H1 (cell line): ENCODE measurements around the gene TOR1B. TPM values are rescaled to one million over a fixed set of nuclear protein-coding genes. Genes with fewer than 3 reads are reported as not detected.

Source experiments
- CTCF ChIA-PET: fragments of 300-600 bp; sonication (Branson Sonifier 250); formaldehyde crosslinking; loops from one replicate; lab custom pipeline; 2021; ENCODE audit not compliant: partially characterized antibody; lab: Charles Lee
- POLR2A ChIA-PET: fragments of 300-600 bp; sonication (Branson Sonifier 250); formaldehyde crosslinking; loops from one replicate; lab custom pipeline; 2021; ENCODE audit warnings: inconsistent platforms; ENCODE audit not compliant: partially characterized antibody; lab: Charles Lee
- DNase-seq, 2 experiments: peaks; one replicate each; pipeline versions ENCODE4 v3.0.0 to v3.0.0-alpha.2; 2010 to 2022; ENCODE audit warnings: low spot score in 2 of 2, low read depth in 1 of 2, mixed read lengths in 1 of 2
- FAIRE-seq: peaks from 2 replicates; lab custom pipeline; 2011; peaks lifted over from hg19 to GRCh38; lab: Jason Lieb, UNC
- H2AFZ ChIP-seq: 2 replicates; pipeline ENCODE4 v1.8.1; 2012; ENCODE audit warnings: low read length, inconsistent platforms
- H2AK5ac ChIP-seq: 2 replicates; pipeline ENCODE4 v1.6.1; 2013; ENCODE audit warnings: low read depth, low read length
- H2BK120ac ChIP-seq: replicated peaks from 2 replicates; pipeline ENCODE3; 2013; ENCODE audit warnings: low read depth, low read length, inconsistent platforms
- H2BK12ac ChIP-seq: 2 replicates; pipeline ENCODE4 v1.6.1; 2013; ENCODE audit warnings: low read depth, low read length
- H2BK15ac ChIP-seq: 2 replicates; pipeline ENCODE4 v1.6.1; 2013; ENCODE audit warnings: low read length
- H2BK20ac ChIP-seq: 2 replicates; pipeline ENCODE4 v1.6.1; 2013; ENCODE audit warnings: low read length
- H2BK5ac ChIP-seq: 2 replicates; pipeline ENCODE4 v1.6.1; 2013; ENCODE audit warnings: low read depth, low read length
- H3K14ac ChIP-seq: 2 replicates; pipeline ENCODE4 v1.6.1; 2013; ENCODE audit warnings: inconsistent platforms; ENCODE audit not compliant: insufficient read length
- H3K18ac ChIP-seq: 2 replicates; pipeline ENCODE4 v1.6.1; 2013; ENCODE audit warnings: low read length; ENCODE audit errors: extremely low read depth
- H3K23ac ChIP-seq: 2 replicates; pipeline ENCODE4 v1.6.1; 2013; ENCODE audit warnings: inconsistent platforms; ENCODE audit not compliant: insufficient read length
- H3K23me2 ChIP-seq: 2 replicates; pipeline ENCODE4 v1.6.1; 2013; ENCODE audit warnings: low read depth, low read length
- H3K27ac ChIP-seq: 2 replicates; pipeline ENCODE4 v1.6.1; 2011; ENCODE audit warnings: low read depth, low read length, inconsistent platforms
- H3K27me3 ChIP-seq, 4 experiments: replicated peaks in 1 of 4; 1 replicate in 1 of 4; 2 replicates in 3 of 4; pipeline versions ENCODE4 v1.6.1 to v1.8.1; 2011 to 2013; ENCODE audit warnings: low read length in 3 of 4, mild to moderate bottlenecking in 3 of 4, inconsistent platforms in 2 of 4, mixed read lengths in 2 of 4, moderate library complexity in 1 of 4; ENCODE audit not compliant: control insufficient read depth in 3 of 4, insufficient read depth in 3 of 4; ENCODE audit errors: extremely low read depth in 1 of 4
- H3K36me3 ChIP-seq, 4 experiments: 2 replicates each; pipeline versions ENCODE4 v1.6.1 to v1.8.1; 2011 to 2013; ENCODE audit warnings: mild to moderate bottlenecking in 4 of 4, low read length in 3 of 4, moderate library complexity in 2 of 4, control low read depth in 1 of 4, inconsistent platforms in 1 of 4; ENCODE audit not compliant: insufficient read depth in 4 of 4, control insufficient read depth in 2 of 4
- H3K4ac ChIP-seq: replicated peaks from 2 replicates; pipeline ENCODE3; 2013; ENCODE audit warnings: low read length, low read depth, mixed read lengths, inconsistent platforms; ENCODE audit not compliant: insufficient read length
- H3K4me1 ChIP-seq, 4 experiments: replicated peaks in 1 of 4; 1 replicate in 1 of 4; 2 replicates in 3 of 4; pipeline versions ENCODE4 v1.6.1 to v1.8.1; 2011 to 2013; ENCODE audit warnings: low read length in 3 of 4, inconsistent platforms in 2 of 4, mixed read lengths in 1 of 4; ENCODE audit not compliant: insufficient read depth in 4 of 4, control insufficient read depth in 3 of 4
- H3K4me2 ChIP-seq, 2 experiments: 2 replicates each; pipeline versions ENCODE4 v1.6.1 to v1.8.1; 2011 to 2013; ENCODE audit warnings: low read depth in 2 of 2, low read length in 2 of 2, control low read depth in 1 of 2, inconsistent platforms in 1 of 2, mild to moderate bottlenecking in 1 of 2; ENCODE audit not compliant: insufficient read depth in 1 of 2
- H3K4me3 ChIP-seq, 4 experiments: fragments of 200-600, 300-600 bp in 1 of 4; sonication (generic), shearing (Covaris generic), sonication (Bioruptor Twin) in 1 of 4; 2 replicates each; pipeline versions ENCODE4 v1.5.1 to v1.8.1; 2011 to 2016; ENCODE audit warnings: low read length in 4 of 4, low read depth in 3 of 4, control low read depth in 2 of 4, inconsistent platforms in 2 of 4, mild to moderate bottlenecking in 2 of 4, mixed read lengths in 1 of 4, moderate library complexity in 1 of 4; ENCODE audit not compliant: insufficient read depth in 2 of 4; ENCODE audit errors: extremely low read depth in 1 of 4
- H3K56ac ChIP-seq: replicated peaks from 2 replicates; pipeline ENCODE3; 2013; ENCODE audit warnings: low read depth, mild to moderate bottlenecking, mixed read lengths, low read length, inconsistent platforms; ENCODE audit not compliant: insufficient read length
- H3K79me1 ChIP-seq: 2 replicates; pipeline ENCODE4 v1.6.1; 2013; ENCODE audit warnings: low read depth, low read length, control low read depth
- H3K79me2 ChIP-seq, 2 experiments: 2 replicates each; pipeline versions ENCODE4 v1.6.1 to v1.8.1; 2012 to 2013; ENCODE audit warnings: low read length in 2 of 2, mild to moderate bottlenecking in 2 of 2, inconsistent platforms in 1 of 2; ENCODE audit not compliant: insufficient read depth in 2 of 2, control insufficient read depth in 1 of 2
- H3K9ac ChIP-seq, 4 experiments: replicated peaks in 1 of 4; 1 replicate in 1 of 4; 2 replicates in 3 of 4; pipeline versions ENCODE4 v1.6.1 to v1.8.1; 2011 to 2013; ENCODE audit warnings: low read depth in 3 of 4, low read length in 3 of 4, control low read depth in 2 of 4, mild to moderate bottlenecking in 2 of 4, moderate library complexity in 2 of 4, inconsistent platforms in 1 of 4; ENCODE audit errors: extremely low read depth in 1 of 4
- H3K9me3 ChIP-seq, 2 experiments: 2 replicates each; pipeline versions ENCODE4 v1.6.1 to v1.8.1; 2012 to 2013; ENCODE audit warnings: mild to moderate bottlenecking in 2 of 2, moderate library complexity in 2 of 2, control low read depth in 1 of 2, inconsistent platforms in 1 of 2, low read depth in 1 of 2, low read length in 1 of 2, mixed read lengths in 1 of 2; ENCODE audit not compliant: insufficient read depth in 2 of 2
- H4K20me1 ChIP-seq, 2 experiments: replicated peaks in 1 of 2; 2 replicates each; pipeline versions ENCODE3 to v1.8.1; 2011 to 2013; ENCODE audit warnings: inconsistent platforms in 2 of 2, low read length in 2 of 2, mild to moderate bottlenecking in 1 of 2; ENCODE audit not compliant: insufficient read depth in 2 of 2, control insufficient read depth in 1 of 2
- H4K5ac ChIP-seq: 2 replicates; pipeline ENCODE4 v1.6.1; 2013; ENCODE audit warnings: low read length, low read depth, mixed read lengths, inconsistent platforms; ENCODE audit not compliant: insufficient read length
- H4K8ac ChIP-seq: 2 replicates; pipeline ENCODE4 v1.8.0; 2013; ENCODE audit warnings: mild to moderate bottlenecking, moderate library complexity, low read length, inconsistent platforms; ENCODE audit not compliant: insufficient read depth; ENCODE audit errors: extremely low read depth
- H4K91ac ChIP-seq: replicated peaks from 2 replicates; pipeline ENCODE3; 2013; ENCODE audit warnings: low read length, mixed read lengths, inconsistent platforms; ENCODE audit not compliant: insufficient read length
- ATF3 ChIP-seq: IDR thresholded peaks from 2 replicates; pipeline ENCODE4 v1.6.1; 2011; ENCODE audit warnings: low read depth, mild to moderate bottlenecking, low read length; ENCODE audit not compliant: insufficient read depth
- BRCA1 ChIP-seq: IDR thresholded peaks from 2 replicates; pipeline ENCODE4 v1.6.1; 2012; ENCODE audit warnings: low read depth, low read length, improper control_type of control experiment
- CREB1 ChIP-seq: IDR thresholded peaks from 2 replicates; pipeline ENCODE4 v1.6.1; 2012; ENCODE audit warnings: inconsistent platforms
- MAFK ChIP-seq: IDR thresholded peaks from 2 replicates; pipeline ENCODE4 v1.6.1; 2012; ENCODE audit warnings: low read depth, mild to moderate bottlenecking, improper control_type of control experiment, low read length
- NANOG ChIP-seq: IDR thresholded peaks from 2 replicates; pipeline ENCODE4 v1.6.1; 2011; ENCODE audit warnings: low read length, low read depth, mild to moderate bottlenecking, inconsistent platforms; ENCODE audit not compliant: insufficient read depth, poor library complexity, severe bottlenecking
- POLR2A ChIP-seq, 2 experiments: IDR thresholded peaks; 1 replicate in 1 of 2; 2 replicates in 1 of 2; pipeline ENCODE4 v1.6.1; 2011; ENCODE audit warnings: low read depth in 2 of 2, low read length in 2 of 2, mild to moderate bottlenecking in 2 of 2; ENCODE audit errors: control extremely low read depth in 1 of 2
- SAP30 ChIP-seq: fragments of 300-600 bp; sonication (generic); IDR thresholded peaks from 2 replicates; pipeline ENCODE4 v1.7.1; 2012; ENCODE audit warnings: low read length, moderate library complexity, mild to moderate bottlenecking, inconsistent platforms; ENCODE audit not compliant: insufficient read depth, insufficient replicate concordance
- YY1 ChIP-seq: IDR thresholded peaks from 2 replicates; pipeline ENCODE4 v1.6.1; 2011; ENCODE audit warnings: low read depth, mild to moderate bottlenecking, low read length
- WGBS, 2 experiments: shearing (Covaris generic) in 1 of 2; methylation state at CpG; one replicate each; pipeline versions ENCODE4 v1.1.6 to v1.1.7; 2013 to 2015; ENCODE audit warnings: low lambda C conversion rate in 2 of 2, mixed read lengths in 2 of 2, inconsistent platforms in 1 of 2, low coverage in 1 of 2, missing lambda C conversion rate in 1 of 2; ENCODE audit not compliant: insufficient replicate concordance in 2 of 2, insufficient coverage in 1 of 2, insufficient read length in 1 of 2; ENCODE audit errors: extremely low coverage in 1 of 2, missing lambda C conversion rate in 1 of 2; 5-methylcytosine and 5-hydroxymethylcytosine counted together
- polyA plus RNA-seq, 7 experiments: library from polyadenylated mRNA; depleted of rRNA in 3 of 7; stranded (reverse) in 5 of 7; unstranded in 2 of 7; fragments of >200 nt in 5 of 7; fragments of 200-250 nt in 2 of 7; gene quantifications; 1 replicate in 5 of 7; 2 replicates in 1 of 7; 4 replicates in 1 of 7; pipeline versions ENCODE4 v1.2.1 to v1.2.3, GENCODE V29; 2011 to 2013; ENCODE audit warnings: missing spikeins in 2 of 7, mixed read lengths in 2 of 7
- total RNA-seq: library from RNA; stranded (reverse); fragmentation: NEBNext Ultra II Directional; extraction: Animal tissue kit (Norgen Biotek cat#: 25700); gene quantifications from 2 replicates; pipeline ENCODE4 v1.2.1, GENCODE V29; 2021

Gene TOR1B
- total and polyA plus RNA-seq, 2 of the 8 experiments (the other 6 are each of a cell fraction or from before 2014, with no cell fraction given), result 11.4 to 17.4 TPM

- TF ChIP-seq ATF3 (no peak), NANOG (no peak), SAP30 (no peak), MAFK (no peak), BRCA1 (no peak), CREB1 (no peak), POLR2A (IDR thresholded peaks at IDR 0.05; ENCODE audit: control extremely low read depth in 1 of 2, low read depth in 2 of 2, low read length in 2 of 2) (no peak), YY1 (no peak)
- Histone ChIP-seq H2BK120ac (no peak overlapping the region), H3K79me1 (no peaks in the 10 kb centered on the region), H2AFZ (no peak overlapping the region), H3K27ac (no peak overlapping the region), H2AK5ac (no peak overlapping the region), H3K14ac (no peak overlapping the region), H3K36me3 (no peaks in the 10 kb centered on the region), H4K5ac (no peak overlapping the region), H3K4me1 (no peaks in the 10 kb centered on the region; a peak in 1 of 7 replicates), H4K20me1 (no peaks in the 10 kb centered on the region), H3K23me2 (no peaks in the 10 kb centered on the region), H2BK12ac (no peak overlapping the region), H3K56ac (no peak overlapping the region), H2BK5ac (no peak overlapping the region), H3K27me3 (no peaks in the 10 kb centered on the region), H2BK20ac (no peak overlapping the region), H3K4me3 (no peak overlapping the region), H3K23ac (no peak overlapping the region), H3K4me2 (no peak overlapping the region), H4K91ac (no peak overlapping the region), H4K8ac (no peak overlapping the region), H3K79me2 (no peaks in the 10 kb centered on the region), H3K18ac (no peak overlapping the region), H2BK15ac (no peak overlapping the region), H3K9ac (no peak overlapping the region), H3K9me3 (no peaks in the 10 kb centered on the region), H3K4ac (no peak overlapping the region)
- 88% methylated on average over 5 of the region's 5 CpGs; no CpG with 5 or more reads in 1 of the 2 experiments for WGBS, 2 experiments
- ChIA-PET CTCF (interaction anchor here (1.0 to 16.4 kb wide), 5 partner anchors 8 to 44 kb away, joined by 3 to 168 read pairs (median 3); no protein-coding TSS in a partner anchor), POLR2A (no interaction called here)
- DNase-seq (no peak), FAIRE-seq (no peak)
Measured at GRCh38 chr9:129769669-129770068, 33.3 kb upstream of the TOR1B start.
